H9 (cell line): ENCODE results near the gene R3HDML. TPM values are rescaled to one million over a fixed set of nuclear protein-coding genes. Genes with fewer than 3 reads are reported as not detected.

ENCODE experiments used
- DNase-seq: peaks from one replicate; pipeline ENCODE4 v3.0.0-alpha.2; 2017
- H2AFZ ChIP-seq: one replicate; pipeline ENCODE4 v1.6.1; 2013; ENCODE audit warnings: mild to moderate bottlenecking, low read length, control low read depth, moderate library complexity
- H2AK5ac ChIP-seq: 2 replicates; pipeline ENCODE4 v1.6.1; 2013; ENCODE audit warnings: low read length, control low read depth, mixed read lengths; ENCODE audit not compliant: insufficient read length
- H2BK120ac ChIP-seq: one replicate; pipeline ENCODE4 v1.6.1; 2013; ENCODE audit warnings: low read depth, mild to moderate bottlenecking, low read length, control low read depth, inconsistent platforms; ENCODE audit not compliant: poor library complexity, severe bottlenecking
- H2BK12ac ChIP-seq: 2 replicates; pipeline ENCODE4 v1.6.1; 2013; ENCODE audit warnings: low read length, control low read depth, mixed read lengths, low read depth; ENCODE audit not compliant: insufficient read length
- H2BK15ac ChIP-seq: 2 replicates; pipeline ENCODE4 v1.6.1; 2013; ENCODE audit warnings: low read depth, low read length, control low read depth
- H2BK20ac ChIP-seq: one replicate; pipeline ENCODE4 v1.6.1; 2013; ENCODE audit warnings: low read depth, mild to moderate bottlenecking, low read length, control low read depth, inconsistent platforms; ENCODE audit not compliant: poor library complexity, severe bottlenecking
- H2BK5ac ChIP-seq: 2 replicates; pipeline ENCODE4 v1.6.1; 2013; ENCODE audit warnings: low read length, control low read depth, mixed read lengths; ENCODE audit not compliant: insufficient read length
- H3K14ac ChIP-seq: 2 replicates; pipeline ENCODE4 v1.6.1; 2013; ENCODE audit warnings: low read length, control low read depth; ENCODE audit not compliant: insufficient read depth
- H3K18ac ChIP-seq: 2 replicates; pipeline ENCODE4 v1.6.1; 2013; ENCODE audit warnings: low read depth, mild to moderate bottlenecking, mixed read lengths, low read length, control low read depth; ENCODE audit not compliant: insufficient read length
- H3K23ac ChIP-seq: 2 replicates; pipeline ENCODE4 v1.6.1; 2013; ENCODE audit warnings: low read length, control low read depth, mixed read lengths, low read depth; ENCODE audit not compliant: insufficient read length
- H3K23me2 ChIP-seq: 2 replicates; pipeline ENCODE4 v1.6.1; 2013; ENCODE audit warnings: low read depth, mild to moderate bottlenecking, mixed read lengths, low read length, control low read depth; ENCODE audit not compliant: insufficient read length, poor library complexity, severe bottlenecking
- H3K27ac ChIP-seq: 2 replicates; pipeline ENCODE4 v1.5.1; 2013; ENCODE audit warnings: low read length, control low read depth, mixed read lengths, low read depth; ENCODE audit not compliant: insufficient read length
- H3K27me3 ChIP-seq: 2 replicates; pipeline ENCODE4 v1.6.1; 2013; ENCODE audit warnings: low read length, control low read depth, inconsistent platforms; ENCODE audit not compliant: insufficient read depth
- H3K4ac ChIP-seq: 2 replicates; pipeline ENCODE4 v1.6.1; 2013; ENCODE audit warnings: low read depth, mild to moderate bottlenecking, control low read depth, inconsistent platforms, low read length, moderate library complexity
- H3K4me1 ChIP-seq: 2 replicates; pipeline ENCODE4 v1.6.1; 2013; ENCODE audit warnings: low read length, control low read depth, inconsistent platforms; ENCODE audit not compliant: insufficient read depth
- H3K4me2 ChIP-seq: 2 replicates; pipeline ENCODE4 v1.6.1; 2013; ENCODE audit warnings: low read length, control low read depth, mixed read lengths; ENCODE audit not compliant: insufficient read length, insufficient read depth
- H3K56ac ChIP-seq: 2 replicates; pipeline ENCODE4 v1.6.1; 2013; ENCODE audit warnings: low read depth, mild to moderate bottlenecking, mixed read lengths, low read length, control low read depth; ENCODE audit not compliant: insufficient read length
- H3K79me1 ChIP-seq: 2 replicates; pipeline ENCODE4 v1.6.1; 2013; ENCODE audit warnings: low read depth, mild to moderate bottlenecking, moderate library complexity, low read length, control low read depth, inconsistent platforms; ENCODE audit not compliant: insufficient read depth, poor library complexity, severe bottlenecking
- H3K79me2 ChIP-seq: 2 replicates; pipeline ENCODE4 v1.6.1; 2013; ENCODE audit warnings: low read length, control low read depth, inconsistent platforms; ENCODE audit not compliant: insufficient read depth
- H3K9ac ChIP-seq: 2 replicates; pipeline ENCODE4 v1.6.1; 2013; ENCODE audit warnings: low read length, control low read depth, mixed read lengths; ENCODE audit not compliant: insufficient read length; ENCODE audit errors: extremely low read depth
- H3K9me3 ChIP-seq: one replicate; pipeline ENCODE4 v1.6.1; 2013; ENCODE audit warnings: low read depth, low read length, inconsistent platforms; ENCODE audit not compliant: control insufficient read depth
- H3T11ph ChIP-seq: one replicate; pipeline ENCODE4 v1.6.1; 2013; ENCODE audit warnings: mild to moderate bottlenecking, low read length, control low read depth, inconsistent platforms
- H4K20me1 ChIP-seq: one replicate; pipeline ENCODE4 v1.6.1; 2013; ENCODE audit not compliant: control insufficient read depth, insufficient read length, insufficient read depth
- H4K5ac ChIP-seq: 2 replicates; pipeline ENCODE4 v1.6.1; 2013; ENCODE audit warnings: low read depth, mild to moderate bottlenecking, mixed read lengths, low read length, control low read depth; ENCODE audit not compliant: insufficient read length
- H4K8ac ChIP-seq: replicated peaks from 2 replicates; pipeline ENCODE4 v1.6.1; 2013; ENCODE audit warnings: low read length, control low read depth, mixed read lengths, low read depth; ENCODE audit not compliant: insufficient read length
- H4K91ac ChIP-seq: 2 replicates; pipeline ENCODE4 v1.6.1; 2013; ENCODE audit warnings: low read depth, mild to moderate bottlenecking, moderate library complexity, mixed read lengths, low read length, control low read depth; ENCODE audit not compliant: insufficient read length
- H3K27ac Mint-ChIP-seq, 3 experiments: 2 replicates in 2 of 3; 3 replicates in 1 of 3; pipeline ENCODE4 v1.8.0; 2020 to 2021; ENCODE audit warnings: mixed read lengths in 3 of 3, mild to moderate bottlenecking in 1 of 3, moderate library complexity in 1 of 3
- H3K27me3 Mint-ChIP-seq: 2 replicates; pipeline ENCODE4 v1.8.0; 2021; ENCODE audit warnings: low read depth, mild to moderate bottlenecking, moderate library complexity, mixed read lengths
- H3K36me3 Mint-ChIP-seq, 3 experiments: 2 replicates in 2 of 3; 3 replicates in 1 of 3; pipeline ENCODE4 v1.8.0; 2020 to 2021; ENCODE audit warnings: low read depth in 3 of 3, mixed read lengths in 3 of 3; ENCODE audit not compliant: insufficient read depth in 1 of 3
- H3K4me1 Mint-ChIP-seq, 2 experiments: 2 replicates each; pipeline ENCODE4 v1.8.0; 2020; ENCODE audit warnings: mixed read lengths in 2 of 2
- H3K4me3 Mint-ChIP-seq, 2 experiments: 2 replicates in 1 of 2; 3 replicates in 1 of 2; pipeline ENCODE4 v1.8.0; 2020 to 2021; ENCODE audit warnings: mild to moderate bottlenecking in 2 of 2, mixed read lengths in 2 of 2, moderate library complexity in 1 of 2
- H3K9me3 Mint-ChIP-seq, 2 experiments: 2 replicates in 1 of 2; 3 replicates in 1 of 2; pipeline ENCODE4 v1.8.0; 2020; ENCODE audit warnings: mild to moderate bottlenecking in 2 of 2, mixed read lengths in 2 of 2, moderate library complexity in 1 of 2
- CTCF ChIP-seq: fragments of 200-600 bp; sonication (generic); conservative IDR thresholded peaks from 3 replicates; pipeline ENCODE4 v1.8.0; 2021; ENCODE audit warnings: antibody characterized with exemption, mild to moderate bottlenecking
- WGBS: extraction: QIAGEN DNeasy Blood & Tissue Kit; methylation state at CpG from one replicate; pipeline ENCODE4 v1.1.7; 2013; ENCODE audit warnings: missing lambda C conversion rate, low lambda C conversion rate, mixed read lengths; ENCODE audit not compliant: insufficient read length; ENCODE audit errors: extremely low coverage; 5-methylcytosine and 5-hydroxymethylcytosine counted together
- total RNA-seq: library from RNA; stranded (reverse); gene quantifications from 2 replicates; pipeline ENCODE4 v1.2.1, GENCODE V29; 2021

R3HDML gene
- total RNA-seq, 1 experiment from 2014 or later, result not detected

DNA sequence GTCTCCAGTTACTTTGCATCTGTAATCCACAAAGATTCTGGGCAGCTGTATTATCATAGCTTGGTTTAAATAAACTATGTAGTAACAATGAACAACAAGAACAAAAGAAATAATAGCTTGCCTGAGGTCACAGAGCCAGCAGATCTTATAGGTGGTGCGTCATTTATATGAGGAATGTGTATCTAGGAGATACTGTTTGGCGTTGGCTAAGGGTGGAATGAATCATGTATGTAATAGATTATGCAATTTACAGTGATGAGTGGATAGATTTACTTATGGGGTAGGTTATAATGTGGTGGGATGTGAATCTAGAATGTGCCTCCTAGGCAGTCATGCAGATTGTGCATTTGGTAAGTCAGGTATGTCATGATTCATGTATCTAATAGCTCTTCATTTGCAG lies 61.5 kb downstream of the R3HDML start:
- no peak overlapping the region for H2BK15ac ChIP-seq
- H3K9me3 ChIP-seq, result no peaks in the 10 kb centered on the region
- no peak overlapping the region for H3K9ac ChIP-seq
- H3K36me3 Mint-ChIP-seq, result no peaks in the 10 kb centered on the region
- DNase-seq, result no peak
- H3K9me3 Mint-ChIP-seq, result no peaks in the 10 kb centered on the region
- no peak overlapping the region for H2BK120ac ChIP-seq
- H3K4me3 Mint-ChIP-seq, result no peak overlapping the region
- H2AFZ ChIP-seq, result no peak overlapping the region
- peaks cover 0 to 6% of the 10 kb centered on the region in 2 experiments; a peak in 2 of 4 replicates for H3K4me1 Mint-ChIP-seq
- peaks cover 5% of the 10 kb centered on the region for H3K27me3 Mint-ChIP-seq
- H3T11ph ChIP-seq, result no peak overlapping the region
- no peak overlapping the region for H3K18ac ChIP-seq
- no peaks in the 10 kb centered on the region for H3K79me1 ChIP-seq
- H3K4me1 ChIP-seq, result no peaks in the 10 kb centered on the region
- no peaks in the 10 kb centered on the region for H3K79me2 ChIP-seq
- no peak overlapping the region for H4K8ac ChIP-seq
- H2AK5ac ChIP-seq, result no peak overlapping the region
- H2BK5ac ChIP-seq, result no peak overlapping the region
- no CpG with 5 or more reads among the region's 2 CpGs for WGBS
- no peaks in the 10 kb centered on the region for H3K23me2 ChIP-seq
- no peaks in the 10 kb centered on the region for H4K20me1 ChIP-seq
- H4K5ac ChIP-seq, result no peak overlapping the region
- no peak overlapping the region for H4K91ac ChIP-seq
- H3K4ac ChIP-seq, result no peak overlapping the region
- no peak overlapping the region for H2BK12ac ChIP-seq
- no peak for TF ChIP-seq CTCF
- no peak overlapping the region for H3K4me2 ChIP-seq
- H3K23ac ChIP-seq, result no peak overlapping the region
- H3K27ac Mint-ChIP-seq, result no peak overlapping the region
- H3K27ac ChIP-seq, result no peak overlapping the region
- no peak overlapping the region for H2BK20ac ChIP-seq
- H3K14ac ChIP-seq, result no peak overlapping the region
- H3K56ac ChIP-seq, result no peak overlapping the region
- no peaks in the 10 kb centered on the region for H3K27me3 ChIP-seq
